Measurements from ENCODE around the gene DDX60.
"Not testable (repeated sequence)": the region's sequence is repeated elsewhere in the genome, so short reads cannot be mapped to it uniquely, and the experiment has no call there.

DDX60 gene

DNA sequence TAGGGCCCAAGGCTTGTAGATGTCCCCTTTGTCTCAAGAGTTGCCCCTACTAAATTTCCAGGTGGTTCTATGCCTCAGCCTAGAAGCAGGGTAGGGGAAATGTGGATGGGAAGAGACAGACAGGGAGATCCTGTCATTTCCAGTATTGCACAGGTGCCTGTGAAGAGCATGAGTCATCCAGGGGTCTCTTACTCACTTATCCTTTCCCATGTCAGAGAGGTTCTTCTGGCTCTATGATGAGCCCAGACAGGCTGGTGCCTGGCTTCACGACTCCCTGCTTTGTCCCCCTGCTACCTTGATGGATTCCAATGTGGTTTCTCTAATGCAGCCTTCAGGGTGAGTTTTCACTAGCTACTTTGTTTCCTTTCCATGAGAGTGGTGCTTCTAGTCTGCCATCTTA is 35.2 kb upstream of the DDX60 start:
- in situ Hi-C loops (cut with MboI; ENCODE audit: low sequenced_read_pairs, unreplicated experiment) = no loop called here
- TF ChIP-seq, protein P1, sequence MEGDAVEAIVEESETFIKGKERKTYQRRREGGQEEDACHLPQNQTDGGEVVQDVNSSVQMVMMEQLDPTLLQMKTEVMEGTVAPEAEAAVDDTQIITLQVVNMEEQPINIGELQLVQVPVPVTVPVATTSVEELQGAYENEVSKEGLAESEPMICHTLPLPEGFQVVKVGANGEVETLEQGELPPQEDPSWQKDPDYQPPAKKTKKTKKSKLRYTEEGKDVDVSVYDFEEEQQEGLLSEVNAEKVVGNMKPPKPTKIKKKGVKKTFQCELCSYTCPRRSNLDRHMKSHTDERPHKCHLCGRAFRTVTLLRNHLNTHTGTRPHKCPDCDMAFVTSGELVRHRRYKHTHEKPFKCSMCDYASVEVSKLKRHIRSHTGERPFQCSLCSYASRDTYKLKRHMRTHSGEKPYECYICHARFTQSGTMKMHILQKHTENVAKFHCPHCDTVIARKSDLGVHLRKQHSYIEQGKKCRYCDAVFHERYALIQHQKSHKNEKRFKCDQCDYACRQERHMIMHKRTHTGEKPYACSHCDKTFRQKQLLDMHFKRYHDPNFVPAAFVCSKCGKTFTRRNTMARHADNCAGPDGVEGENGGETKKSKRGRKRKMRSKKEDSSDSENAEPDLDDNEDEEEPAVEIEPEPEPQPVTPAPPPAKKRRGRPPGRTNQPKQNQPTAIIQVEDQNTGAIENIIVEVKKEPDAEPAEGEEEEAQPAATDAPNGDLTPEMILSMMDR (IDR thresholded peaks at IDR 0.05; ENCODE audit: borderline replicate concordance, control extremely low read depth, extremely low read depth, insufficient read depth, missing control alignments) = no peak
- DNase-seq (ENCODE audit: low spot score) = no peak

DNA sequence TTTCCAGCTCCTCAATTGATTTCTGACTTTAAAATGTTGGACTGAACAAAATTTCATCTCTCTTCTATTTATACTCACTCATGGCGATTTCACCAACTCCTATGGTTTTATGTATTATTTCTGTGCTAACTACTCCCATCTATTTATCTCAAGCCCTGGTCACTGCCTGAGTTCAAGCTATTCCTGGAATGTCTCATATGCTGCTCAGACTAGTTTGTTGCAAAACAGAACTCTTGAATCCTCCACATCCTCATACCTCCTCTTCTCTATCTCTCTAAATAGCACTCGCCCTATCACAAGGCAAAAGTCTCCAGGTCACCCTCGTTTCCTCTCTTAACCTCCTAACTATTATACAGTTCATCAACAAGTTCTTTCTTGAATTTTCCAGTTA is 19.0 kb upstream of the DDX60 start:
- in situ Hi-C loops (cut with MboI; ENCODE audit: low sequenced_read_pairs, unreplicated experiment) = no loop called here
- no peak for DNase-seq (ENCODE audit: low spot score)
- TF ChIP-seq, protein P1 (IDR thresholded peaks at IDR 0.05; ENCODE audit: borderline replicate concordance, control extremely low read depth, extremely low read depth, insufficient read depth, missing control alignments) = no peak

DNA sequence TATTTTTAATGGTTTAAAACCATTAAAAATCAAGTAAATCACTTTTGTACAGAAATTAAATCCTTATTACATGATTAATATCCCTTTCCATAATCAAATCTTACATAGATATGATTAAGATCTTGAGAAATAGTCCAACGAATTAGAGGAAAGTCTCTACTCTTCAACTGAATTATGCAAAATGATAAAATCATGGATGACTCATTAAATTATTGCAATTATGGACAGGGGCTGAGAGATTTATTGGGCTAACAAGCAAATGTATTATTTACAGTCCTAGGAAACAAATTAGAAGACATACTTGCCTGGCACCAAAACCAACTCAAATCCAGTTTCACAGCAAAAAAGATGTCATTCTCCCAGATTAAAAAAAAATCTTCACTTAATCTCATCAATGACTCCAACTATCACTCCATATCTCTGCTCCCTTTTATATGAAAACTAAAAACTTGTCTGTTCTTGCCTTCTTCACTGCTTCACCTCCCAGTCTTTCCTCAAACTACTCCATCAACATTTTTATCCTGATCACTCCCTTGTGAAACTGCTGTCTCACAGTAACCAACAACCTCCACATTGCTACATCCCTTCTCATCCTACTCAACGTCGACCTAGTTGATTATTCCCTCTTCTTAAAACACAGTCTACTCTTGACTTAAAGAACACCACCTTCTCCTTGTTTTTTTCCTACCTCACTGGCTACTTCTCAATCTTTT is 18.4 kb upstream of the DDX60 start:
- in situ Hi-C loops (cut with MboI; ENCODE audit: low sequenced_read_pairs, unreplicated experiment) = no loop called here
- TF ChIP-seq, protein P1 (IDR thresholded peaks at IDR 0.05; ENCODE audit: borderline replicate concordance, control extremely low read depth, extremely low read depth, insufficient read depth, missing control alignments) = no peak
- no peak for DNase-seq (ENCODE audit: low spot score)

DNA sequence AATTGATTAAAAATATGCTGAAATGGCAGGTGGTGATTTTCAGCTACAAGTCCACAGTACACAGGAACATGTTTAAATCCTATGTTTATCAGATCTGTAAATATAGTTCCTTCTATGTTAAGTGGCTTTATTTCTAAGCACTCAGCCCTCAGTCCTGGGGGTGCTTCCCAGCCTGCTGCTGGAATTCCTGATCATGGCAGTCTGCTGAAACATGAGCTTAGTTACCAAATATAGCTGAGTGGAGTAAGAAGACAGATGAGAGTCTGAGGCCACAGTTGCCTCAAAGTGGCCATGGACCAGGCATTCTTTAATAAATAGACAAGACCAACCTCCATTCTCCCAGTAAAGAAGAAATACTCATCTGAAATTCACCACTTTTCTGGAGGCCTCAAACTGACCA is 17.1 kb upstream of the DDX60 start:
- DNase-seq (ENCODE audit: low spot score) = no peak
- TF ChIP-seq, protein P1 (IDR thresholded peaks at IDR 0.05; ENCODE audit: borderline replicate concordance, control extremely low read depth, extremely low read depth, insufficient read depth, missing control alignments) = no peak
- in situ Hi-C loops (cut with MboI; ENCODE audit: low sequenced_read_pairs, unreplicated experiment) = no loop called here

DNA sequence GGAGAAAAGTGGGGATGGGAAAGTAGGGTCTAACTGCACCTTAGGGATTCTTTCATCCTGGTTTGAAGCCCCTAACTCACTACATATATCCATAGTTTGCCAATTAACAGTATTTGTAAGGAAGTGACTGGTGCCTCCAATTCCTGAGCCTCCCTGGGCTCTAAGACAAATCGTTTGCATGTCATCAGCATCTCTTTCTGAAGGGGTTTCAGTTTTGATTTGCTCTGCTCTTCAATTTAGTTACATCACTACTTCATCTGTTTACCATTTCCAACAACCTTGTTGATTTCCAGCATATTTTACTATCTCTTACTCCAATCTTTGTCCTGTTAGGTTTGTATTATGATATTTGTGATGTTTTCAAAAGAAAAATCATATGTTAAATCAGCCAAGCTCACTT is 15.5 kb upstream of the DDX60 start:
- TF ChIP-seq, protein P1 (IDR thresholded peaks at IDR 0.05; ENCODE audit: borderline replicate concordance, control extremely low read depth, extremely low read depth, insufficient read depth, missing control alignments) = no peak
- no peak for DNase-seq (ENCODE audit: low spot score)
- in situ Hi-C loops (cut with MboI; ENCODE audit: low sequenced_read_pairs, unreplicated experiment) = no loop called here

DNA sequence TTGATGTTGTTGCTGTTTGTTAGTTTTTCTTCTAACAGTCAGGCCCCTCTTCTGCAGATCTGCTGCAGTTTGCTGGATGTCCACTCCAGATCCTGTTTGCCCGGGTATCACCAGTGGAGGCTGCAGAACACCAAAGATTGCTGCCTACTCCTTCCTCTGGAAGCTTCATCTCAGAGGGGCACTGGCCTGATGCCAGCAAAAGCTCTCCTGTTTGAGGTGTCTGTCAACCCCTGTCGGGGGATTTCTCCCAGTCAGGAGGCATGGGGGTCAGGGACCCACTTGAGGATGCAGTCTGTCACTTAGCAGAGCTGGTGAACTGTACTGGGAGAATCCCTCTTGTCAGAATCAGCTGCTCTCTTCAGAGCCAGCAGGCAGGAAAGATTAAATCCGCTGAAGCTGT is 12.0 kb upstream of the DDX60 start:
- in situ Hi-C loops (cut with MboI; ENCODE audit: low sequenced_read_pairs, unreplicated experiment) = not testable (repeated sequence)

DNA sequence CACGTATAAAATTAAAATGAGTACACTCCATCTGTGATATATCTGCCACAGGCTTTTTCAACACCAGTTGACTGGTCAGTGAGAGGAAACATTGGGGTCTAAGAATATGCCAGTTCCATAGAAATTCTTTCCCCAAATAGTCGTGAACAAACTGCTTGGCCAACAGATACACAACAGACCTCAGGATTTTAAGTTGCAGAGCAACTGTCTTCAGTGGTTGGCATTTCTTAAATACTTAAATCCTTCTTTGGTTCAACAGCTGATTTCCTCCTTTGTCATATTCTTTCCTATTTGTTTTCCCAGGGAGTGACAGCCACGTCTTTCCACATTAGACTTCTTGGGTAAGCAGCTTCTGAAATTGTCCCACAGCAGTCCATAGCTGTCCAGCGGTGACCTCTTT is 7.0 kb upstream of the DDX60 start:
- no peak for DNase-seq (ENCODE audit: low spot score)
- TF ChIP-seq, protein P1 (IDR thresholded peaks at IDR 0.05; ENCODE audit: borderline replicate concordance, control extremely low read depth, extremely low read depth, insufficient read depth, missing control alignments) = no peak
- in situ Hi-C loops (cut with MboI; ENCODE audit: low sequenced_read_pairs, unreplicated experiment) = no loop called here

More for the DNA sequence above, 12.0 kb upstream of the DDX60 start:
- DNase-seq (ENCODE audit: low spot score) = not testable (repeated sequence)

All from GM13976 (cell line).